ENCODE measurements around the gene EIF5B. TPM values are rescaled to one million over a fixed set of nuclear protein-coding genes. Genes with fewer than 3 reads are reported as not detected.

Gene EIF5B
- total and polyA plus RNA-seq, 2 of the 4 experiments (the other 2 are of a cell fraction): 19.7 to 21.8 TPM

GRCh38 chr2:99336804-99337112, 431 bp upstream of the EIF5B start:
- peak overlapping the region; percentile 51 for H3K56ac ChIP-seq (ENCODE audit: extremely low read depth, insufficient read depth, low read length)
- peak overlapping the region; percentile 88 for H3K23ac ChIP-seq (ENCODE audit: low read depth, low read length)
- peak overlapping the region; percentile 23; the same call in 1 of the 2 replicates for H3K14ac ChIP-seq (replicated peaks; ENCODE audit: low read depth, low read length)
- H4K20me1 ChIP-seq (ENCODE audit: insufficient read depth, low read length): peaks cover 22% of the 10 kb centered on the region; the same call in 1 of the 2 replicates
- H2AK9ac ChIP-seq (replicated peaks; ENCODE audit: low read depth, low read length, poor library complexity): peak overlapping the region; percentile 49
- no peak for DNase-seq
- peak overlapping the region; percentile 94 for H3K4me2 ChIP-seq (ENCODE audit: low read depth, low read length)
- no TSS peak for BruUV-seq (replicated peaks)
- peak overlapping the region; percentile 98 for H2AFZ ChIP-seq (replicated peaks; ENCODE audit: low read length, poor library complexity)
- CTCF ChIA-PET: interaction anchor here (0.9 to 1.3 kb wide), 6 partner anchors 9 to 155 kb away, joined by 3 to 4 read pairs (median 3); partner anchors contain the start of gene REV1
- peak; percentile 3 for ATAC-seq (ENCODE audit: low read depth)
- H3K9ac ChIP-seq (ENCODE audit: low read depth, low read length): peak overlapping the region; percentile 72
- H4K8ac ChIP-seq (ENCODE audit: low read depth in 2 of 2, low read length in 2 of 2): peak overlapping the region; percentile 25 to 92
- peaks cover 0 to 41% of the 10 kb centered on the region in 2 experiments; a peak in 3 of 4 replicates for H3K79me1 ChIP-seq (ENCODE audit: low read depth in 1 of 2, low read length in 2 of 2)
- in situ Hi-C loops (cut with MboI; ENCODE audit: low sequenced_read_pairs): loop anchor here (10.0 kb wide), 1 partner anchor 152 kb away; the partner anchor contains the start of genes MITD1 and MRPL30
- no peak overlapping the region for H2BK15ac ChIP-seq (ENCODE audit: low read depth, low read length)
- POLR2A ChIA-PET (ENCODE audit: unreplicated experiment): interaction anchor here (0.7 kb wide), 1 partner anchor 48 kb away, joined by 3 read pairs; no protein-coding TSS in a partner anchor
- H2AK5ac ChIP-seq (ENCODE audit: low read depth, low read length): no peak overlapping the region
- no peaks in the 10 kb centered on the region for H3K4me1 ChIP-seq (ENCODE audit: control insufficient read depth, insufficient read depth, low read length)
- intact Hi-C loops (cut with micrococcal nuclease): loop anchor here (1.0 kb wide), 2 partner anchors 154 to 155 kb away; partner anchors contain the start of genes MITD1, MRPL30 and REV1
- no peaks in the 10 kb centered on the region for H3K27me3 ChIP-seq (ENCODE audit: control insufficient read depth, insufficient read depth, low read length)
- H4K5ac ChIP-seq (ENCODE audit: low read depth, low read length): peak overlapping the region; percentile 63; the same call in 1 of the 2 replicates
- H3K9me3 ChIP-seq (ENCODE audit: control insufficient read depth, insufficient read depth, low read length): no peaks in the 10 kb centered on the region
- TF ChIP-seq, protein P1, sequence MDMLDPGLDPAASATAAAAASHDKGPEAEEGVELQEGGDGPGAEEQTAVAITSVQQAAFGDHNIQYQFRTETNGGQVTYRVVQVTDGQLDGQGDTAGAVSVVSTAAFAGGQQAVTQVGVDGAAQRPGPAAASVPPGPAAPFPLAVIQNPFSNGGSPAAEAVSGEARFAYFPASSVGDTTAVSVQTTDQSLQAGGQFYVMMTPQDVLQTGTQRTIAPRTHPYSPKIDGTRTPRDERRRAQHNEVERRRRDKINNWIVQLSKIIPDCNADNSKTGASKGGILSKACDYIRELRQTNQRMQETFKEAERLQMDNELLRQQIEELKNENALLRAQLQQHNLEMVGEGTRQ (IDR thresholded peaks at IDR 0.05; ENCODE audit: low read depth, low read length): no peak
- TF ChIP-seq BHLHE40 (IDR thresholded peaks at IDR 0.05; ENCODE audit: low read depth, low read length): no peak
- TF ChIP-seq POLR2A (IDR thresholded peaks at IDR 0.05; ENCODE audit: low read depth, low read length): 0 out of 2 replicates have a peak, but pooled peaks have one; percentile 11
- WGBS, 2 experiments (ENCODE audit: extremely low coverage in 2 of 2, insufficient read length in 1 of 2): no CpG with 5 or more reads among the region's 8 CpGs
- dilution Hi-C loops (cut with HindIII; ENCODE audit: low sequenced_read_pairs, unreplicated experiment): no loop called here
- H2BK120ac ChIP-seq (ENCODE audit: low read depth, low read length): 0 out of 2 replicates have a peak overlapping the region, but pooled peaks have one; percentile 29
- H3K18ac ChIP-seq (ENCODE audit: low read depth, low read length): peak overlapping the region; percentile 34; the same call in 1 of the 2 replicates
- no peak overlapping the region for H2BK20ac ChIP-seq (ENCODE audit: low read depth, low read length)
- peak overlapping the region; percentile 61 for H2BK5ac ChIP-seq (ENCODE audit: low read depth, low read length, poor library complexity, severe bottlenecking)
- H4K91ac ChIP-seq (ENCODE audit: insufficient read depth, low read depth, low read length): peak overlapping the region; percentile 28; the same call in 1 of the 2 replicates
- no peaks in the 10 kb centered on the region for H3K9me1 ChIP-seq (ENCODE audit: insufficient read depth, low read length)
- peak overlapping the region; percentile 69 for H3K4me3 ChIP-seq (ENCODE audit: insufficient read depth, low read depth, low read length)
- H3K36me3 ChIP-seq (ENCODE audit: control insufficient read depth, insufficient read depth, low read length): peaks cover 6% of the 10 kb centered on the region
- peak overlapping the region; percentile 75 for H3K27ac ChIP-seq (ENCODE audit: insufficient read depth, low read length)
- peak overlapping the region; percentile 71 for H3K4ac ChIP-seq (ENCODE audit: low read depth, low read length)
